Small intestine (tissue), 7 donors: ENCODE measurements around the gene SLC22A17. TPM values are rescaled to one million over a fixed set of nuclear protein-coding genes. Genes with fewer than 3 reads are reported as not detected.
A peak's percentile ranks its signal among the peaks of the same experiment; 100 is the strongest.

Experiments
- DNase-seq, 2 donors: peaks; one replicate each; pipeline versions ENCODE4 v3.0.0 to v3.0.0-alpha.2; 2013
- FAIRE-seq: peaks from 2 replicates; lab custom pipeline; 2012; peaks lifted over from hg19 to GRCh38; lab: Jason Lieb, UNC
- H3K27ac ChIP-seq, 3 donors: one replicate each; pipeline ENCODE4 v1.5.1; 2013; ENCODE audit warnings: low read length in 2 of 3, mild to moderate bottlenecking in 2 of 3, control low read depth in 1 of 3, inconsistent platforms in 1 of 3, low read depth in 1 of 3, moderate library complexity in 1 of 3
- H3K27me3 ChIP-seq, 3 donors: one replicate each; pipeline ENCODE4 v1.6.1; 2013; ENCODE audit warnings: low read length in 3 of 3, inconsistent platforms in 1 of 3; ENCODE audit not compliant: control insufficient read depth in 3 of 3, insufficient read depth in 3 of 3
- H3K36me3 ChIP-seq, 3 donors: one replicate each; pipeline ENCODE4 v1.6.1; 2013; ENCODE audit warnings: low read length in 3 of 3, inconsistent platforms in 1 of 3, low read depth in 1 of 3, mild to moderate bottlenecking in 1 of 3, moderate library complexity in 1 of 3; ENCODE audit not compliant: control insufficient read depth in 3 of 3, insufficient read depth in 2 of 3
- H3K4me1 ChIP-seq, 3 donors: one replicate each; pipeline ENCODE4 v1.6.1; 2013; ENCODE audit warnings: low read length in 2 of 3, inconsistent platforms in 1 of 3, low read depth in 1 of 3, mild to moderate bottlenecking in 1 of 3, moderate library complexity in 1 of 3; ENCODE audit not compliant: control insufficient read depth in 3 of 3, insufficient read depth in 2 of 3
- H3K4me3 ChIP-seq, 3 donors: one replicate each; pipeline ENCODE4 v1.5.1; 2013; ENCODE audit warnings: low read length in 3 of 3, control low read depth in 1 of 3, inconsistent platforms in 1 of 3, low read depth in 1 of 3, mild to moderate bottlenecking in 1 of 3, moderate library complexity in 1 of 3
- H3K9me3 ChIP-seq, 2 donors: one replicate each; pipeline ENCODE4 v1.6.1; 2013; ENCODE audit warnings: low read depth in 1 of 2, low read length in 1 of 2; ENCODE audit not compliant: control insufficient read depth in 2 of 2, insufficient read depth in 1 of 2
- WGBS, 3 donors: extraction: QIAGEN DNeasy Blood & Tissue Kit; methylation state at CpG; one replicate each; pipeline ENCODE4 v1.1.7; 2013; 5-methylcytosine and 5-hydroxymethylcytosine counted together
- polyA plus RNA-seq, 4 donors: library from polyadenylated mRNA; stranded (reverse) in 3 of 4; unstranded in 1 of 4; fragments of 200-250 nt in 3 of 4; fragments of 120-200 nt in 1 of 4; gene quantifications; one replicate each; pipeline versions ENCODE4 v1.2.1 to v1.2.3, GENCODE V29; 2013
- donor health status: healthy with polysubstance abuse.
- donor health status: control.
- donor health status: control.
- donor health status: Bipolar disorder and iron deficiency.
- donor health status: healthy.

Gene SLC22A17
- polyA plus RNA-seq, 4 donors, result 0.67 to 36.3 (median 7.4) TPM

- peak; percentile 64 for FAIRE-seq
- Histone ChIP-seq H3K27me3 (no peaks in the 10 kb centered on the region), H3K9me3 (peaks cover 2 to 3% of the 10 kb centered on the region in 2 donors), H3K4me3 (peak within 1 kb of the TSS; percentile 64 to 99 (median 71)), H3K36me3 (peaks cover 14 to 42% (median 16%) of the 10 kb centered on the region in 3 donors), H3K4me1 (peaks cover 2 to 15% (median 3%) of the 10 kb centered on the region in 3 donors), H3K27ac (peak within 1 kb of the TSS; percentile 91 to 99 (median 98))
- 4% methylated on average over 56 to 63 of the region's 63 CpGs for WGBS, 3 donors
- DNase-seq, result peak; percentile 100
Observed at GRCh38 chr14:23320584-23321571, 31.8 kb downstream of the SLC22A17 start, which contains the start of gene PABPN1. Gene PABPN1 (plus strand): TSS chr14:23321457. CDS start chr14:23321470, 13 bp downstream.

GRCh38 chr14:23319746-23320583 lies 32.7 kb downstream of the SLC22A17 start:
- peaks cover 2 to 15% (median 3%) of the 10 kb centered on the region in 3 donors for H3K4me1 ChIP-seq
- no peaks in the 10 kb centered on the region for H3K27me3 ChIP-seq
- peaks cover 10 to 35% (median 15%) of the 10 kb centered on the region in 3 donors for H3K36me3 ChIP-seq
- H3K9me3 ChIP-seq, result peaks cover 2 to 3% of the 10 kb centered on the region in 2 donors
- DNase-seq (no peak), FAIRE-seq (no peak)
- WGBS, 3 donors, result 84 to 91% (median 88%) methylated on average over 17 of the region's 17 CpGs
- H3K4me3 ChIP-seq, result peak overlapping the region; percentile 36 to 48 (median 45)
- H3K27ac ChIP-seq, result peak overlapping the region; percentile 91 to 99 (median 98)

- DNase-seq, result no peak
- Histone ChIP-seq H3K4me3 (no peak overlapping the region), H3K9me3 (peaks cover 2 to 3% of the 10 kb centered on the region in 2 donors), H3K36me3 (peaks cover 0 to 21% (median 2%) of the 10 kb centered on the region in 3 donors), H3K27me3 (no peaks in the 10 kb centered on the region), H3K27ac (no peak overlapping the region), H3K4me1 (peaks cover 0 to 8% (median 0%) of the 10 kb centered on the region in 3 donors)
- 79 to 87% (median 83%) methylated on average over 5 of the region's 5 CpGs for WGBS, 3 donors
- FAIRE-seq, result no peak
Observed at GRCh38 chr14:23316300-23316699, 36.4 kb downstream of the SLC22A17 start.

GRCh38 chr14:23310546-23310945 lies 42.1 kb downstream of the SLC22A17 start:
- peaks cover 10 to 30% (median 11%) of the 10 kb centered on the region in 3 donors for H3K4me1 ChIP-seq
- peaks cover 0 to 38% (median 4%) of the 10 kb centered on the region in 3 donors for H3K36me3 ChIP-seq
- no peak for DNase-seq
- H3K4me3 ChIP-seq, result no peak overlapping the region
- no peaks in the 10 kb centered on the region for H3K9me3 ChIP-seq
- no peaks in the 10 kb centered on the region for H3K27me3 ChIP-seq
- no peak for FAIRE-seq
- no peak overlapping the region for H3K27ac ChIP-seq
- 95 to 100% (median 100%) methylated on average over 1 of the region's 1 CpG for WGBS, 3 donors

- Histone ChIP-seq H3K4me3 (peak overlapping the region in 1 of 3 donors; percentile 89), H3K9me3 (no peaks in the 10 kb centered on the region), H3K27me3 (no peaks in the 10 kb centered on the region), H3K4me1 (peaks cover 10 to 35% (median 11%) of the 10 kb centered on the region in 3 donors), H3K27ac (no peak overlapping the region), H3K36me3 (peaks cover 0 to 37% (median 2%) of the 10 kb centered on the region in 3 donors)
- 73 to 86% (median 81%) methylated on average over 17 of the region's 17 CpGs for WGBS, 3 donors
- FAIRE-seq (no peak), DNase-seq (no peak)
Observed at GRCh38 chr14:23308721-23309445, 43.8 kb downstream of the SLC22A17 start.

GRCh38 chr14:23307687-23308644 lies 44.7 kb downstream of the SLC22A17 start:
- WGBS, 3 donors, result 87 to 88% (median 88%) methylated on average over 22 of the region's 22 CpGs
- Histone ChIP-seq H3K27me3 (no peaks in the 10 kb centered on the region), H3K9me3 (no peaks in the 10 kb centered on the region), H3K27ac (peak overlapping the region in 2 of 3 donors; percentile 76 to 96), H3K4me3 (peak overlapping the region in 2 of 3 donors; percentile 57 to 89), H3K4me1 (peaks cover 10 to 38% (median 11%) of the 10 kb centered on the region in 3 donors), H3K36me3 (peaks cover 0 to 36% (median 2%) of the 10 kb centered on the region in 3 donors)
- no peak for FAIRE-seq
- no peak for DNase-seq

- H3K9me3 ChIP-seq, result no peaks in the 10 kb centered on the region
- FAIRE-seq (no peak), DNase-seq (no peak)
- peak overlapping the region; percentile 1 to 96 (median 76) for H3K27ac ChIP-seq
- H3K36me3 ChIP-seq, result peaks cover 0 to 36% (median 2%) of the 10 kb centered on the region in 3 donors
- WGBS, 3 donors, result 10 to 18% (median 15%) methylated on average over 5 of the region's 5 CpGs
- H3K27me3 ChIP-seq, result no peaks in the 10 kb centered on the region
- H3K4me1 ChIP-seq, result peaks cover 10 to 43% (median 11%) of the 10 kb centered on the region in 3 donors
- peak overlapping the region; percentile 57 to 89 (median 57) for H3K4me3 ChIP-seq
Observed at GRCh38 chr14:23307146-23307530, 45.5 kb downstream of the SLC22A17 start.
